Ovary (tissue), 9 donors: ENCODE data around the gene MICA. TPM values are rescaled to one million over a fixed set of nuclear protein-coding genes. Genes with fewer than 3 reads are reported as not detected.

Source experiments
- DNase-seq, 5 donors: peaks; one replicate each; pipeline ENCODE4 v3.0.0-alpha.2; 2019 to 2020
- H3K27ac ChIP-seq, 2 donors: fragments of 200-600 bp; one replicate each; pipeline versions ENCODE4 v1.5.1 to v1.8.0; 2019 to 2022
- H3K27me3 ChIP-seq: fragments of 200-600 bp; one replicate; pipeline ENCODE4 v1.8.0; 2022
- H3K36me3 ChIP-seq: fragments of 200-600 bp; sonication (generic); one replicate; pipeline ENCODE4 v1.5.1; 2019
- H3K4me1 ChIP-seq: one replicate; pipeline ENCODE4 v1.8.1; 2013; ENCODE audit warnings: mild to moderate bottlenecking, moderate library complexity; ENCODE audit not compliant: insufficient read depth
- H3K4me3 ChIP-seq: fragments of 200-600 bp; sonication (generic); one replicate; pipeline ENCODE4 v1.5.1; 2017
- H3K9me3 ChIP-seq, 2 donors: fragments of 200-600 bp in 1 of 2; sonication (generic) in 1 of 2; one replicate each; pipeline versions ENCODE4 v1.5.1 to v1.8.1; 2013 to 2019; ENCODE audit warnings: mild to moderate bottlenecking in 1 of 2, moderate library complexity in 1 of 2
- CTCF ChIP-seq, 3 donors: fragments of 450-650 bp in 2 of 3; fragments of 200-600 bp in 1 of 3; IDR thresholded peaks; one replicate each; pipeline versions ENCODE4 v1.5.1 to v1.8.0; 2016 to 2022; ENCODE audit warnings: antibody characterized with exemption in 3 of 3, mild to moderate bottlenecking in 1 of 3
- EP300 ChIP-seq: sonication (generic); formaldehyde crosslinking; IDR thresholded peaks from one replicate; pipeline ENCODE4 v1.6.1; 2017; ENCODE audit warnings: antibody characterized with exemption
- POLR2A ChIP-seq: fragments of 450-650 bp; IDR thresholded peaks from one replicate; pipeline ENCODE4 v1.6.1; 2017; ENCODE audit warnings: antibody characterized with exemption, mild to moderate bottlenecking, moderate library complexity
- WGBS, 3 donors: extraction: QIAGEN DNeasy Blood & Tissue Kit in 1 of 3; methylation state at CpG; one replicate each; pipeline versions ENCODE4 v1.1.5 to v1.1.7; 2013 to 2017; 5-methylcytosine and 5-hydroxymethylcytosine counted together
- intact Hi-C, 4 donors: fragments of 100-400 bp; cut with DNase I; formaldehyde crosslinking; loops; one replicate each; pipeline versions ENCODE4 v1.11.0 to v1.15.1; 2022 to 2023
- microRNA-seq, 3 donors: library from miRNA; unstranded; fragments of <30 nt; microRNA quantifications; one replicate each; pipeline versions ENCODE4 to v1.2.0, GENCODE V29; 2019 to 2020
- polyA plus RNA-seq, 2 donors: library from polyadenylated mRNA; stranded (reverse); fragments of 200-250 nt in 1 of 2; fragments of 350-450 nt in 1 of 2; fragmentation: Illumina TruSeq in 1 of 2; extraction: RNeasy Lipid Tissue Mini Kit (QIAGEN cat#74804) in 1 of 2; gene quantifications; one replicate each; pipeline ENCODE4 v1.2.3, GENCODE V29; 2013 to 2014
- small RNA-seq: library from RNA; depleted of rRNA; stranded (forward); fragments of <200 nt; gene quantifications from one replicate; pipeline ENCODE3, GENCODE V24; 2016
- total RNA-seq, 7 donors: library from RNA; depleted of rRNA in 2 of 7; stranded (reverse); fragments of >200 nt in 2 of 7; fragmentation: NEBNext Ultra II Directional in 3 of 7; extraction: Animal tissue kit (Norgen Biotek cat#: 25700) in 3 of 7; gene quantifications; one replicate each; pipeline versions ENCODE4 v1.1.0 to v1.2.4, GENCODE V29; 2016 to 2023
- donor health status: DM: no; HTN: no; CAD: no; lungs with moderate emphysema.
- donor health status: DM: no; HTN: no; CAD: no.
- donor health status: Bipolar disorder and iron deficiency.
- donor health status: DM: yes; HTN: yes; CAD: no.
- donor health status: DM: no; HTN: no; CAD: no.
- donor health status: DM: yes; HTN: yes; CAD: no.

MICA gene
- total and polyA plus RNA-seq, 9 donors, result 15.8 to 48.9 (median 27.9) TPM

- DNase-seq, result no peak
- Histone ChIP-seq H3K36me3 (no peaks in the 10 kb centered on the region), H3K27me3 (no peaks in the 10 kb centered on the region), H3K9me3 (no peaks in the 10 kb centered on the region), H3K27ac (no peak overlapping the region), H3K4me3 (peak overlapping the region; percentile 13), H3K4me1 (no peaks in the 10 kb centered on the region)
- 88 to 89% (median 89%) methylated on average over 7 of the region's 7 CpGs for WGBS, 3 donors
- intact Hi-C loops, result no loop called here
- no peak for TF ChIP-seq POLR2A
- TF ChIP-seq EP300, result no peak
- TF ChIP-seq CTCF (IDR thresholded peaks at IDR 0.05), result no peak
Measured at GRCh38 chr6:31464252-31465184, 61.1 kb downstream of the MICA start.

Small RNA genes lying within 50 kb of the gene (microRNA-seq; reads per million reads assigned to microRNA genes)
- gene MIR6891, result 0 to 0.18 (median 0) reads per million in 3 donors

Small RNA genes lying within 50 kb of the gene (small RNA-seq; reads per million reads assigned to genes)
- not detected for gene HLA-S
- gene MIR6891, result not detected
- gene RF00019, result not detected
- not detected for gene RNU6-283P

Other genes with a start within 250 kb of the MICA start
- gene CCHCR1, start 245.8 kb upstream of the MICA start, total RNA-seq, result 10 to 100 TPM; 11.2 to 31.5 (median 25.6) TPM
- 10 to 100 TPM; 11.9 to 21.2 TPM for gene CCHCR1, start 245.8 kb upstream of the MICA start, polyA plus RNA-seq
- gene TCF19, start 245.0 kb upstream of the MICA start, total RNA-seq, result 1 to 10 TPM; 3.9 to 9.9 (median 6.7) TPM
- gene TCF19, start 245.0 kb upstream of the MICA start, polyA plus RNA-seq, result 1 to 10 TPM; 7.1 to 7.2 TPM
- 10 to 100 TPM in 1 of 7 donors, 1 to 10 TPM in 3, under 1 TPM in 2, not detected in 1; 0.28 to 61.2 (median 3.6) TPM for gene POU5F1, start 232.9 kb upstream of the MICA start, total RNA-seq
- under 1 TPM; 0.25 to 0.41 TPM for gene POU5F1, start 232.9 kb upstream of the MICA start, polyA plus RNA-seq
- gene HLA-C, start 131.5 kb upstream of the MICA start, total RNA-seq, result 100 to 1,000 TPM; 195 to 480 (median 354) TPM
- 100 to 1,000 TPM; 306 to 700 TPM for gene HLA-C, start 131.5 kb upstream of the MICA start, polyA plus RNA-seq
- 100 to 1,000 TPM; 358 to 625 (median 492) TPM for gene HLA-B, start 46.4 kb upstream of the MICA start, total RNA-seq
- gene HLA-B, start 46.4 kb upstream of the MICA start, polyA plus RNA-seq, result 1,000 to 10,000 TPM in 1 of 2 donors, 100 to 1,000 TPM in 1; 680 to 2,036 TPM
- gene MICB, start 94.5 kb downstream of the MICA start, total RNA-seq, result 1 to 10 TPM in 4 of 7 donors, under 1 TPM in 3; 0.57 to 1.7 (median 1.3) TPM
- gene MICB, start 94.5 kb downstream of the MICA start, polyA plus RNA-seq, result 10 to 100 TPM in 1 of 2 donors, under 1 TPM in 1; 0.48 to 10.6 TPM
- gene MCCD1, start 125.4 kb downstream of the MICA start, total RNA-seq, result not detected
- not detected for gene MCCD1, start 125.4 kb downstream of the MICA start, polyA plus RNA-seq
- gene DDX39B, start 138.4 kb downstream of the MICA start, total RNA-seq, result 100 to 1,000 TPM; 212 to 404 (median 362) TPM
- 100 to 1,000 TPM; 219 to 278 TPM for gene DDX39B, start 138.4 kb downstream of the MICA start, polyA plus RNA-seq
- gene ATP6V1G2, start 143.0 kb downstream of the MICA start, total RNA-seq, result 1 to 10 TPM in 6 of 7 donors, under 1 TPM in 1; 0.93 to 3.7 (median 2.3) TPM
- gene ATP6V1G2, start 143.0 kb downstream of the MICA start, polyA plus RNA-seq, result 1 to 10 TPM; 3.0 to 9.3 TPM
- 10 to 100 TPM; 23.6 to 32.4 (median 27.5) TPM for gene NFKBIL1, start 144.0 kb downstream of the MICA start, total RNA-seq
- gene NFKBIL1, start 144.0 kb downstream of the MICA start, polyA plus RNA-seq, result 10 to 100 TPM in 1 of 2 donors, 1 to 10 TPM in 1; 8.2 to 46.0 TPM
- 1 to 10 TPM in 1 of 7 donors, under 1 TPM in 1, not detected in 5; 0.18 to 1.3 TPM for gene LTA, start 168.7 kb downstream of the MICA start, total RNA-seq
- under 1 TPM; 0.17 to 0.43 TPM for gene LTA, start 168.7 kb downstream of the MICA start, polyA plus RNA-seq
- gene TNF, start 172.0 kb downstream of the MICA start, total RNA-seq, result 1 to 10 TPM in 2 of 7 donors, under 1 TPM in 3, not detected in 2; 0.24 to 3.0 (median 0.56) TPM
- 1 to 10 TPM in 1 of 2 donors, not detected in 1; 1.0 TPM for gene TNF, start 172.0 kb downstream of the MICA start, polyA plus RNA-seq
- gene LTB, start 178.8 kb downstream of the MICA start, total RNA-seq, result 1 to 10 TPM in 1 of 7 donors, under 1 TPM in 3, not detected in 3; 0.42 to 1.8 (median 0.62) TPM
- under 1 TPM; 0.48 to 0.73 TPM for gene LTB, start 178.8 kb downstream of the MICA start, polyA plus RNA-seq
- gene LST1, start 182.7 kb downstream of the MICA start, total RNA-seq, result 10 to 100 TPM in 3 of 7 donors, 1 to 10 TPM in 4; 3.8 to 34.0 (median 8.6) TPM
- gene LST1, start 182.7 kb downstream of the MICA start, polyA plus RNA-seq, result 10 to 100 TPM in 1 of 2 donors, 1 to 10 TPM in 1; 8.1 to 12.2 TPM
- under 1 TPM in 1 of 7 donors, not detected in 6; 0.59 TPM for gene NCR3, start 189.4 kb downstream of the MICA start, total RNA-seq
- gene NCR3, start 189.4 kb downstream of the MICA start, polyA plus RNA-seq, result under 1 TPM in 1 of 2 donors, not detected in 1; 0.27 TPM
- gene AIF1, start 211.6 kb downstream of the MICA start, total RNA-seq, result 10 to 100 TPM in 4 of 7 donors, 1 to 10 TPM in 3; 4.5 to 26.6 (median 12.9) TPM
- gene AIF1, start 211.6 kb downstream of the MICA start, polyA plus RNA-seq, result 10 to 100 TPM; 24.5 to 82.4 TPM
- gene PRRC2A, start 217.1 kb downstream of the MICA start, total RNA-seq, result 100 to 1,000 TPM in 5 of 7 donors, 10 to 100 TPM in 2; 48.5 to 222 (median 180) TPM
- gene PRRC2A, start 217.1 kb downstream of the MICA start, polyA plus RNA-seq, result 100 to 1,000 TPM in 1 of 2 donors, 10 to 100 TPM in 1; 64.8 to 104 TPM
- 100 to 1,000 TPM; 113 to 246 (median 209) TPM for gene BAG6, start 249.1 kb downstream of the MICA start, total RNA-seq
- 100 to 1,000 TPM; 140 to 170 TPM for gene BAG6, start 249.1 kb downstream of the MICA start, polyA plus RNA-seq